Caco-2 (cell line): ENCODE results near the gene HPS4. TPM values are rescaled to one million over a fixed set of nuclear protein-coding genes. Genes with fewer than 3 reads are reported as not detected.

Experiments used
- BruUV-seq: library from RNA; stranded (reverse); fragments of 400-500 nt; replicated peaks from 2 replicates; lab custom pipeline; 2021; lab: Mats Ljungman, UMichigan
- CTCF ChIA-PET: fragments of 300-600 bp; sonication (Branson Sonifier 250); formaldehyde crosslinking; loops from one replicate; lab custom pipeline; 2022; ENCODE audit warnings: antibody characterized with exemption; lab: Charles Lee
- POLR2A ChIA-PET: fragments of 300-600 bp; sonication (Branson Sonifier 250); formaldehyde crosslinking; loops from one replicate; lab custom pipeline; 2022; ENCODE audit warnings: antibody characterized with exemption; lab: Charles Lee
- DNase-seq, 2 experiments: peaks; one replicate each; pipeline versions ENCODE4 v3.0.0 to v3.0.0-alpha.2; 2020 to 2022
- H3K27me3 ChIP-seq: replicated peaks from 2 replicates; pipeline ENCODE4 v1.6.0; 2011; ENCODE audit warnings: low read length; ENCODE audit not compliant: control insufficient read depth, insufficient read depth
- H3K36me3 ChIP-seq: 2 replicates; pipeline ENCODE4 v1.5.1; 2011; ENCODE audit warnings: low read length; ENCODE audit not compliant: control insufficient read depth, insufficient read depth
- H3K4me1 ChIP-seq: fragments of 250-450 bp; sonication (Bioruptor Pico); 2 replicates; pipeline ENCODE4 v1.5.1; 2020; ENCODE audit warnings: mild to moderate bottlenecking
- H3K4me3 ChIP-seq: 2 replicates; pipeline ENCODE4 v1.5.1; 2011; ENCODE audit warnings: low read depth, mild to moderate bottlenecking, control low read depth, low read length
- H3K9me3 ChIP-seq: fragments of 250-450 bp; sonication (Bioruptor Pico); 2 replicates; pipeline ENCODE4 v1.5.1; 2020; ENCODE audit warnings: mild to moderate bottlenecking, moderate library complexity
- H3K27ac Mint-ChIP-seq: one replicate; pipeline ENCODE4 v1.8.0; 2022; ENCODE audit warnings: mixed read lengths; ENCODE audit not compliant: unreplicated experiment
- H3K27me3 Mint-ChIP-seq: one replicate; pipeline ENCODE4 v1.8.0; 2022; ENCODE audit warnings: mixed read lengths; ENCODE audit not compliant: insufficient read depth, unreplicated experiment
- H3K36me3 Mint-ChIP-seq: one replicate; pipeline ENCODE4 v1.8.0; 2022; ENCODE audit warnings: mild to moderate bottlenecking, mixed read lengths; ENCODE audit not compliant: insufficient read depth, unreplicated experiment
- H3K4me1 Mint-ChIP-seq: one replicate; pipeline ENCODE4 v1.8.0; 2022; ENCODE audit warnings: low read depth, mixed read lengths; ENCODE audit not compliant: unreplicated experiment
- H3K4me3 Mint-ChIP-seq: one replicate; pipeline ENCODE4 v1.8.0; 2022; ENCODE audit warnings: mild to moderate bottlenecking, moderate library complexity, mixed read lengths; ENCODE audit not compliant: unreplicated experiment
- H3K9me3 Mint-ChIP-seq: one replicate; pipeline ENCODE4 v1.8.0; 2022; ENCODE audit warnings: mixed read lengths; ENCODE audit not compliant: unreplicated experiment
- CTCF ChIP-seq, 2 experiments: fragments of 200-600 bp in 1 of 2; IDR thresholded peaks; 1 replicate in 1 of 2; 2 replicates in 1 of 2; pipeline versions ENCODE4 v1.5.1 to v1.8.0; 2011 to 2022; ENCODE audit warnings: antibody characterized with exemption in 1 of 2, control low read depth in 1 of 2, inconsistent platforms in 1 of 2, low read depth in 1 of 2, low read length in 1 of 2, mild to moderate bottlenecking in 1 of 2, moderate library complexity in 1 of 2; ENCODE audit not compliant: insufficient read depth in 1 of 2, severe bottlenecking in 1 of 2, unreplicated experiment in 1 of 2
- intact Hi-C: fragments of 100-400 bp; cut with micrococcal nuclease; formaldehyde crosslinking; loops from one replicate; pipeline ENCODE4 v1.10.0; 2022; ENCODE audit not compliant: unreplicated experiment
- total RNA-seq: library from RNA; stranded (reverse); gene quantifications from 2 replicates; pipeline ENCODE4 v1.2.3, GENCODE V29; 2022

The HPS4 gene
- total RNA-seq, 1 experiment from 2014 or later, result 35.1 TPM

GRCh38 chr22:26494506-26494905 lies 10.9 kb upstream of the HPS4 start:
- TF ChIP-seq CTCF (IDR thresholded peaks at IDR 0.05; ENCODE audit: insufficient read depth in 1 of 2, low read depth in 1 of 2, low read length in 1 of 2, severe bottlenecking in 1 of 2, unreplicated experiment in 1 of 2), result no peak
- intact Hi-C loops, result no loop called here
- ChIA-PET CTCF (no interaction called here), POLR2A (no interaction called here)
- Mint-ChIP-seq H3K9me3 (no peaks in the 10 kb centered on the region), H3K27me3 (no peaks in the 10 kb centered on the region), H3K27ac (no peak overlapping the region), H3K4me3 (no peak overlapping the region), H3K4me1 (no peaks in the 10 kb centered on the region), H3K36me3 (peaks cover 86% of the 10 kb centered on the region)
- Histone ChIP-seq H3K9me3 (no peaks in the 10 kb centered on the region), H3K27me3 (no peaks in the 10 kb centered on the region), H3K4me3 (no peak overlapping the region), H3K36me3 (no peaks in the 10 kb centered on the region; the same call in 1 of the 2 replicates), H3K4me1 (no peaks in the 10 kb centered on the region)
- no peak for DNase-seq
- BruUV-seq, result no TSS peak

- ChIA-PET CTCF (no interaction called here), POLR2A (no interaction called here)
- BruUV-seq, result no TSS peak
- Histone ChIP-seq H3K4me3 (no peak overlapping the region), H3K4me1 (no peaks in the 10 kb centered on the region), H3K36me3 (no peaks in the 10 kb centered on the region; the same call in 1 of the 2 replicates), H3K27me3 (no peaks in the 10 kb centered on the region), H3K9me3 (no peaks in the 10 kb centered on the region)
- DNase-seq, result no peak
- no peaks in the 10 kb centered on the region for H3K27me3 Mint-ChIP-seq
- H3K4me3 Mint-ChIP-seq, result no peak overlapping the region
- no peaks in the 10 kb centered on the region for H3K4me1 Mint-ChIP-seq
- peaks cover 88% of the 10 kb centered on the region for H3K36me3 Mint-ChIP-seq
- H3K9me3 Mint-ChIP-seq, result no peaks in the 10 kb centered on the region
- no peak for TF ChIP-seq CTCF (IDR thresholded peaks at IDR 0.05; ENCODE audit: insufficient read depth in 1 of 2, low read depth in 1 of 2, low read length in 1 of 2, severe bottlenecking in 1 of 2, unreplicated experiment in 1 of 2)
- intact Hi-C loops, result no loop called here
- H3K27ac Mint-ChIP-seq, result no peak overlapping the region
Measured at GRCh38 chr22:26492220-26492619, 8.6 kb upstream of the HPS4 start.

GRCh38 chr22:26489447-26490036 lies 6.0 kb upstream of the HPS4 start:
- Histone ChIP-seq H3K4me3 (no peak overlapping the region), H3K4me1 (no peaks in the 10 kb centered on the region), H3K36me3 (no peaks in the 10 kb centered on the region), H3K9me3 (no peaks in the 10 kb centered on the region), H3K27me3 (no peaks in the 10 kb centered on the region)
- H3K4me1 Mint-ChIP-seq, result no peaks in the 10 kb centered on the region
- BruUV-seq, result no TSS peak
- H3K4me3 Mint-ChIP-seq, result no peak overlapping the region
- no peaks in the 10 kb centered on the region for H3K27me3 Mint-ChIP-seq
- H3K36me3 Mint-ChIP-seq, result peaks cover 62% of the 10 kb centered on the region
- ChIA-PET POLR2A (no interaction called here), CTCF (no interaction called here)
- no peak for TF ChIP-seq CTCF (IDR thresholded peaks at IDR 0.05; ENCODE audit: insufficient read depth in 1 of 2, low read depth in 1 of 2, low read length in 1 of 2, severe bottlenecking in 1 of 2, unreplicated experiment in 1 of 2)
- intact Hi-C loops, result no loop called here
- no peaks in the 10 kb centered on the region for H3K9me3 Mint-ChIP-seq
- DNase-seq, result no peak
- no peak overlapping the region for H3K27ac Mint-ChIP-seq
